HUES48 (cell line): ENCODE measurements around the gene PIK3R5.

Experiments
- H3K27ac ChIP-seq: one replicate; pipeline ENCODE4 v1.7.0; 2013; ENCODE audit warnings: low read depth, low read length, inconsistent platforms
- H3K27me3 ChIP-seq: 2 replicates; pipeline ENCODE4 v1.6.1; 2013; ENCODE audit warnings: mild to moderate bottlenecking, low read length; ENCODE audit not compliant: control insufficient read depth, insufficient read depth
- H3K36me3 ChIP-seq: 2 replicates; pipeline ENCODE4 v1.6.1; 2013; ENCODE audit warnings: low read length; ENCODE audit not compliant: control insufficient read depth, insufficient read depth
- H3K4me1 ChIP-seq: 2 replicates; pipeline ENCODE4 v1.6.1; 2013; ENCODE audit warnings: mild to moderate bottlenecking, low read length; ENCODE audit not compliant: control insufficient read depth, insufficient read depth
- H3K4me3 ChIP-seq: 2 replicates; pipeline ENCODE4 v1.5.1; 2013; ENCODE audit warnings: mild to moderate bottlenecking, low read depth, low read length
- H3K9ac ChIP-seq: 2 replicates; pipeline ENCODE4 v1.6.1; 2013; ENCODE audit warnings: mild to moderate bottlenecking, low read depth, low read length, moderate library complexity
- H3K9me3 ChIP-seq: 2 replicates; pipeline ENCODE4 v1.6.1; 2013; ENCODE audit warnings: low read length; ENCODE audit not compliant: control insufficient read depth, insufficient read depth

PIK3R5 gene

GRCh38 chr17:8939496-8940334 lies 25.8 kb downstream of the PIK3R5 start:
- Histone ChIP-seq H3K27ac (no peak overlapping the region), H3K36me3 (no peaks in the 10 kb centered on the region), H3K4me3 (no peak overlapping the region), H3K9me3 (no peaks in the 10 kb centered on the region), H3K9ac (no peak overlapping the region), H3K4me1 (peaks cover 11% of the 10 kb centered on the region), H3K27me3 (no peaks in the 10 kb centered on the region)

- H3K9me3 ChIP-seq = no peaks in the 10 kb centered on the region
- H3K27me3 ChIP-seq = no peaks in the 10 kb centered on the region
- H3K27ac ChIP-seq = no peak overlapping the region
- H3K4me3 ChIP-seq = no peak overlapping the region
- peaks cover 11% of the 10 kb centered on the region for H3K4me1 ChIP-seq
- no peaks in the 10 kb centered on the region for H3K36me3 ChIP-seq
- no peak overlapping the region for H3K9ac ChIP-seq
Observed at GRCh38 chr17:8938933-8939332, 26.6 kb downstream of the PIK3R5 start.

- no peaks in the 10 kb centered on the region for H3K27me3 ChIP-seq
- H3K4me3 ChIP-seq = no peak overlapping the region
- no peak overlapping the region for H3K9ac ChIP-seq
- H3K36me3 ChIP-seq = no peaks in the 10 kb centered on the region
- no peaks in the 10 kb centered on the region for H3K9me3 ChIP-seq
- no peak overlapping the region for H3K27ac ChIP-seq
- H3K4me1 ChIP-seq = peaks cover 10% of the 10 kb centered on the region
Observed at GRCh38 chr17:8935191-8935590, 30.3 kb downstream of the PIK3R5 start.

GRCh38 chr17:8934346-8934745 lies 31.2 kb downstream of the PIK3R5 start:
- H3K4me3 ChIP-seq = no peak overlapping the region
- no peaks in the 10 kb centered on the region for H3K36me3 ChIP-seq
- no peak overlapping the region for H3K9ac ChIP-seq
- no peak overlapping the region for H3K27ac ChIP-seq
- H3K4me1 ChIP-seq = peaks cover 2% of the 10 kb centered on the region; the same call in 1 of the 2 replicates
- no peaks in the 10 kb centered on the region for H3K27me3 ChIP-seq
- no peaks in the 10 kb centered on the region for H3K9me3 ChIP-seq

- no peaks in the 10 kb centered on the region for H3K36me3 ChIP-seq
- no peak overlapping the region for H3K9ac ChIP-seq
- H3K27ac ChIP-seq = no peak overlapping the region
- H3K4me3 ChIP-seq = no peak overlapping the region
- H3K4me1 ChIP-seq = no peaks in the 10 kb centered on the region
- peaks cover 13% of the 10 kb centered on the region for H3K9me3 ChIP-seq
- no peaks in the 10 kb centered on the region for H3K27me3 ChIP-seq
Observed at GRCh38 chr17:8930649-8931048, 34.9 kb downstream of the PIK3R5 start.

- H3K36me3 ChIP-seq = no peaks in the 10 kb centered on the region
Observed at GRCh38 chr17:8928347-8928746, 37.2 kb downstream of the PIK3R5 start.

GRCh38 chr17:8927395-8927794 lies 38.1 kb downstream of the PIK3R5 start:
- Histone ChIP-seq H3K4me1 (no peaks in the 10 kb centered on the region), H3K9me3 (peaks cover 13% of the 10 kb centered on the region), H3K36me3 (no peaks in the 10 kb centered on the region), H3K27me3 (no peaks in the 10 kb centered on the region), H3K4me3 (no peak overlapping the region), H3K27ac (no peak overlapping the region), H3K9ac (no peak overlapping the region)

More at GRCh38 chr17:8928347-8928746, 37.2 kb downstream of the PIK3R5 start:
- H3K4me1 ChIP-seq = no peaks in the 10 kb centered on the region
- no peak overlapping the region for H3K9ac ChIP-seq
- H3K9me3 ChIP-seq = peaks cover 13% of the 10 kb centered on the region
- H3K27me3 ChIP-seq = no peaks in the 10 kb centered on the region
- H3K4me3 ChIP-seq = no peak overlapping the region
- no peak overlapping the region for H3K27ac ChIP-seq

GRCh38 chr17:8925808-8926207 lies 39.7 kb downstream of the PIK3R5 start:
- Histone ChIP-seq H3K36me3 (no peaks in the 10 kb centered on the region), H3K27me3 (no peaks in the 10 kb centered on the region), H3K4me1 (no peaks in the 10 kb centered on the region), H3K9me3 (peaks cover 13% of the 10 kb centered on the region), H3K4me3 (no peak overlapping the region), H3K27ac (no peak overlapping the region), H3K9ac (no peak overlapping the region)

- H3K4me3 ChIP-seq = no peak overlapping the region
- no peaks in the 10 kb centered on the region for H3K36me3 ChIP-seq
- H3K9me3 ChIP-seq = peaks cover 13% of the 10 kb centered on the region
- H3K27ac ChIP-seq = no peak overlapping the region
- H3K27me3 ChIP-seq = no peaks in the 10 kb centered on the region
- H3K4me1 ChIP-seq = no peaks in the 10 kb centered on the region
- H3K9ac ChIP-seq = no peak overlapping the region
Observed at GRCh38 chr17:8925141-8925540, 40.4 kb downstream of the PIK3R5 start.

GRCh38 chr17:8924595-8924994 lies 40.9 kb downstream of the PIK3R5 start:
- Histone ChIP-seq H3K4me1 (no peaks in the 10 kb centered on the region), H3K4me3 (no peak overlapping the region)

GRCh38 chr17:8923762-8924161 lies 41.7 kb downstream of the PIK3R5 start:
- no peak overlapping the region for H3K27ac ChIP-seq
- no peaks in the 10 kb centered on the region for H3K4me1 ChIP-seq
- H3K9ac ChIP-seq = no peak overlapping the region
- H3K27me3 ChIP-seq = no peaks in the 10 kb centered on the region
- no peaks in the 10 kb centered on the region for H3K36me3 ChIP-seq
- H3K4me3 ChIP-seq = no peak overlapping the region
- peaks cover 10% of the 10 kb centered on the region for H3K9me3 ChIP-seq

More at GRCh38 chr17:8924595-8924994, 40.9 kb downstream of the PIK3R5 start:
- no peak overlapping the region for H3K27ac ChIP-seq
- H3K9ac ChIP-seq = no peak overlapping the region
- H3K27me3 ChIP-seq = no peaks in the 10 kb centered on the region
- H3K9me3 ChIP-seq = peaks cover 13% of the 10 kb centered on the region
- no peaks in the 10 kb centered on the region for H3K36me3 ChIP-seq
